GM12875 (cell line): ENCODE data around the gene PLA2G6.

Experiments
- H3K4me3 ChIP-seq: one replicate; pipeline ENCODE4 v1.5.1; 2011; ENCODE audit warnings: low read depth, low read length, control low read depth
- CTCF ChIP-seq: IDR thresholded peaks from 2 replicates; pipeline ENCODE4 v1.5.1; 2011; ENCODE audit warnings: low read depth, mild to moderate bottlenecking, control low read depth, inconsistent platforms, low read length, moderate library complexity, borderline replicate concordance; ENCODE audit not compliant: insufficient read depth

Gene PLA2G6

DNA sequence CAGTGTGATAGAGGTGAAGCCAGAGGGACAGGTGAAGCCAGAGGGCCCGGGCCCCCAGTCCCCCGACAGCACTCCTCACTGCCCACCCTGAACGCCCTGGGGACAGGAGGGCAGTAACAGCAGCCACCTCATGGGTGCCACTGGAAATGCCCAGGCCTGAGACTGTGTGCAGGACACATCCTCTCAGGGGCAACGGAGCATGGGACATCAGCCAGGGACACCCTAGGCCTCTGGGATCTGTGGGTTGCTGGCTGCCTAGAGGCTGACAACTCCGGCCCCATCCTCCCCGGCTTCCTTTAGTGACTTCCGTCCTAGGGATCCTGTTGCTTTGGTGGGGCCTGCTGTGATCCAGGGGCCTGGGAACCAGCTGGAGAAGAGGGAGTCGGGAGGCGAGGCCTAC lies 53.8 kb downstream of the PLA2G6 start:
- H3K4me3 ChIP-seq, result no peak overlapping the region
- no peak for TF ChIP-seq CTCF

DNA sequence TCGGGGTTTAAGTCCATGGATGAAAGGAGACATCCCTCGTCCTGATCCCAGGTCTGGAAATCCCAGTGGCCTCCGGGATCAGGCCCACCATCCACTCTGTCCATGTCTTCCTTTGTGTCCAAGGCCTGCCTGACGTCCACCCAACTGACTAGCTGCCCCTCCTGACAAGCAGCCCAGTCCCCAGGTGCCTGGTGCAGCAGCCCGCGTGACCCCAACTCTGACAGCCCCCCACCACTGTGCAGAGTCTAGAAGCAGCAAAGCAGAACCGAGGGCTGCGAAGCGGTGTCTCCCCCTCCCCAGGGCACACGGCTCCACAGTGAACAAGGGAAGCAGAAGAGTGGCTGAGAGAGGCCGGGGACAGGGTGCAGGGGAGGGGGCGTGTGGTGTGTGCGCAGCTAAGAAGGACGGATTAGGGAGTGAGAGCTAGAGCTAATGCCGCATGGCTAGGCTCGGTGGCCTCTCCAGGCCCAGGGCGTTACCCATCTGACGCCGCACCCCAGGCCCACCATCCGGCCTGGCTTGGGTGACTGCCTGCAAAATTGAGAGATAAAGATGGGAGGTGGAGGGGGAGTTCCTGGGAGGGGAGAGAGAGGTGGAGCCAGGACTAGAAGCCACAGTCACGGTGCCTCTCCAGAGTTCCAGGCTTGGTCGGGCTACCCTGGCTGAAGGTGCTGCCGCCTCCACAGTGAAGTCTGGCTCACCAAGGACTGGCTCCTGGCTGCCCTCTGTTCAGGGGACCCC lies 54.5 kb downstream of the PLA2G6 start:
- H3K4me3 ChIP-seq, result no peak overlapping the region
- no peak for TF ChIP-seq CTCF

DNA sequence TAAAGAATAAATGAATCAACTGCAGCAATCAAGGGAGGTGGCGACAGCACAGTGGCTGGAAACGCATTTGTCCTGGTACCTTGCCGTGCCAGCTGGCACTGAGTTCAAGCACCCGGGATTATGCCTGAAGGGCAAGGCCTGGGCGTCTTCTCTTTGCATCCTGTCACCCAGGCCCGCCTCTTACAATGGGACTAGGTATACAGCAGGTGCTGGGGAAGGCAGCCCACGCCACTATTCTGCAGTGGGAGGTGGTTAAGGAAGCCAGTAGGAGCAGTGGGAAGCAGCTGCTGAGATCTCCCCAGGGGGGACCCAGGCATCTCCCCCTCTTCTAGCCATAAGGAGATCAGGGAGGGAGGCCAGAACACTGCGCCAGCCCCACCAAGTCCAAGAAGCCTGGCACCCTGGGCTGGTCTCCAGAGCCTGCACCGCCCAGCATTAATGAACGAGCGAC lies 55.9 kb downstream of the PLA2G6 start:
- TF ChIP-seq CTCF, result no peak
- no peak overlapping the region for H3K4me3 ChIP-seq

DNA sequence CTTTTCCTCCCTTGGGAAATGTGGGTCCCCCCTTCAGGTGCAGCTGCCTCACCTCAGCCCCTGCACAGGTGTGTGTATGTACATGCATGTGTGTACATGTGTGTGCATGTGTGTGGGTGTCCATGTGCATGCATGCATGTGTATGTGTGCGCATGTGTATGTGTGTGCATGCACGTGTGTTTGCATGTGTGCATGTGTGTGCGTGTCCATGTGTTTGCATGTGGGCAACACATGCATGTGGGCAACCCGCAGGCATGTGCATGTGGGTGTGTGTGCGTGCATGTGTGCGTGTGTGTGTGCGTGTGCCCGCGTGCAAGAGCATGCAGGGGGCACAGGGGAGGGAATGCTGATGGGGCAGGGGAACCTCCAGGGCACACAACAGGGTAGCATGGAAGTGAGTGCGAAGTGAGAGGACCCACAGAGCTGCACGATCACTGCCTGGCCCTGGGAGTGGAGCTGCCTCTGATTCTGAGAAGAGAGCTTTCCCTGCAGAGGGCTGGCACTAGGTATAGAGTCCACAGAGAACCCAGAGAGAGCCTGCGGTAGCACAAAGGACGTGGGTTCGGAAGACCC lies 56.5 kb downstream of the PLA2G6 start:
- TF ChIP-seq CTCF, result no peak
- H3K4me3 ChIP-seq, result no peak overlapping the region

DNA sequence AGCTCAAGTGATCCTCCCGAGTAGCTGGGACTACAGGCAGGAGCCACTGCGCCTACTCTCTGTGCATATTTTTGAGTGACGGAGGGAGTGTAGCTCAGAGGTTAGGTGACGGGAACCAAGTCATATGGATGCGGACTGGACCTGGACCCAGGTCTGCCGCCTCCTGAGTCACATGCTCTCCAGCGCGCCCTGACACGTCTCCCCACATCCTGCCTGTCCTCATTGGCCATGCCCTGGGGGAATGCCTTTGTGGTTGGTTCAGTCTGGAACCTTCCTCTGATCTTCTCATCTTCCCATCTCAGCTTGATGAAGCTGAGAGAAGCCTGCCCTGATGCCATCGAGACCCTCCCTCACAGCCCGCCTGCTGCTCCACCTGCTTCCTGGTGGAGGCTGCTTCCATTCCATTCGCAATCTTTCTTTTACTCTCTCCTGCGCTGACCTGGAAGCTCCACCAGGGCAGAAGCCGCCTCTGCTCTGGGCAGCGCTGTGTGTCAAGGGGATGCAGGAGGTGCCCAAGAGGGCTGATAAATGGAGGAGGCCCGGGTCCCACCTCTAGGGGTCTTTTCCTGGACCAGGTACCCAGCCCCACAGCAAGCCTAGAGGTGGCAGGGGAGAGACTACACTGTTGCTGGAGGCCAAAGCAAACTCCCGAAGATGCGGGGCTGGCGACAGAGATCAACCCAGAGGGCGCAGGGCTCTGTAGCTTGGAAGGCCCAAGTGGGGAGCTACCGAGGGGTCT lies 57.2 kb downstream of the PLA2G6 start:
- TF ChIP-seq CTCF, result no peak
- H3K4me3 ChIP-seq, result no peak overlapping the region

- TF ChIP-seq CTCF, result no peak
- no peak overlapping the region for H3K4me3 ChIP-seq
Observed at GRCh38 chr22:38122616-38123015, 59.0 kb downstream of the PLA2G6 start.
